Measurements from ENCODE around the gene TMEM202. TPM values are rescaled to one million over a fixed set of nuclear protein-coding genes. Genes with fewer than 3 reads are reported as not detected.
"Not testable (repeated sequence)": the region's sequence is repeated elsewhere in the genome, so short reads cannot be mapped to it uniquely, and the experiment has no call there.

Gene TMEM202
- total RNA-seq, 1 donor from 2014 or later = not detected

DNA sequence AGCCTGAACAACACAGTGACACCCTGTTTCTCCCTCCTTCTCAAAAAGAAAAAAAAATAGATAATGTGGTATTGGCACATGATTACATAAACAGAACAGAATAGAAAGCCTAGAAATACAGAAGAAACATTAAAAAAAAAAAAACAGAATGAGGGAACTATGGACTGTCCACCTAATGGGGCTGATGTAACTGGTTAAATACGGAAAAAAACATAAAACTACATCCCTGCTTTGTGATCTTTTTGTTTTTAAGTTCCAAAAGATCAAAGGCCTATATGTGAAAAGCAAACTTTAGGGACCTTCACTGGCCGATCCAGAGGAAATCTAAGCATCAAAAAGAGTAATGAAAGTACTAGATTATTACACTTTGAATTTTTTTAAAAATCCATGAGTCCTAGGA is 17.2 kb downstream of the TMEM202 start:
- no peaks in the 10 kb centered on the region for H3K9me3 Mint-ChIP-seq
- H3K36me3 Mint-ChIP-seq (ENCODE audit: low read depth) = no peaks in the 10 kb centered on the region
- H3K27me3 Mint-ChIP-seq = peaks cover 11% of the 10 kb centered on the region
- DNase-seq = no peak
- H3K4me3 Mint-ChIP-seq = no peak overlapping the region
- no peaks in the 10 kb centered on the region for H3K4me1 Mint-ChIP-seq
- no peak overlapping the region for H3K27ac Mint-ChIP-seq
- intact Hi-C loops (cut with micrococcal nuclease) = no loop called here

DNA sequence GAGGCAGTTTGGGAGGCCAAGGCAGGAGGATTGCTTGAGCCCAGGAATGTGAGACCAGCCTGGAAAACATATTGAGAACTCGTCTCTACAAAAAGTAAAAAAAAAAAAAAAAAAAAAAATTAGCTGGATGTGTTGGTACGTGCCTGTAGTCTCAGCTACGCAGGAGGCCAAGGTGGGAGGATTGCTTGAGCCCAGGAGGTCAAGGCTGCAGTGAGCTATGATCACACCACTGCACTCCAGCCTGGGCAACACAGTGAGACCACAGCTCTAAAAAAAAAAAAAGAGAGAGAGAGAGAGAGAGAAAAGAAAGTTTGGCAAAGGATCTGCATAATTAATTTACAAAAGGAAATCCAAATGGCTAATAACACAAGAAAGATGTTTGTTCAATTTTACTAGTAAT is 21.7 kb downstream of the TMEM202 start:
- H3K4me1 Mint-ChIP-seq; DNase-seq; H3K9me3 Mint-ChIP-seq; H3K4me3 Mint-ChIP-seq; H3K36me3 Mint-ChIP-seq (ENCODE audit: low read depth); intact Hi-C loops (cut with micrococcal nuclease); H3K27ac Mint-ChIP-seq: not testable (repeated sequence)
- H3K27me3 Mint-ChIP-seq = peaks cover 16% of the 10 kb centered on the region

DNA sequence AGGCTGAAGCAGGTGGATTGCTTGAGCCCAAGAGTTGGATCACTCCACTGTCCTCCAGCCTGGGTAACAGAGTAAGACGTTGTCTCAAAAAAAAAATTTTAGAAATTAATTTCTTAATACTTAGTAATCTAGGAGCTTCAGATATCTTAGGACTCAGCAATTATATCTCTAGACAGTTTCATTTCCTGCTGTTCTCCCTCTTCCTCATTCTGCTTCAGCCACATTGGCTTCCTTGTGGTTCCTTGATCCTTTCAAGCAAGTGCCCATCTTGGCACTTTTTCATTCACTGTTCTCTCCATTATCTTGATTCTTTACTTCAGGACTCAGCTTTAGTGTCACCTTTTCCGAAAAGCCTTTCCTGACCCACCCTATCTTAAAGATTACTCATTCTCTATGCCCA is 22.5 kb downstream of the TMEM202 start:
- intact Hi-C loops (cut with micrococcal nuclease) = no loop called here
- Mint-ChIP-seq H3K4me1 (peaks cover 2% of the 10 kb centered on the region), H3K36me3 (ENCODE audit: low read depth) (no peaks in the 10 kb centered on the region), H3K4me3 (no peak overlapping the region), H3K27ac (no peak overlapping the region), H3K9me3 (peaks cover 3% of the 10 kb centered on the region), H3K27me3 (peaks cover 17% of the 10 kb centered on the region)
- DNase-seq = no peak

DNA sequence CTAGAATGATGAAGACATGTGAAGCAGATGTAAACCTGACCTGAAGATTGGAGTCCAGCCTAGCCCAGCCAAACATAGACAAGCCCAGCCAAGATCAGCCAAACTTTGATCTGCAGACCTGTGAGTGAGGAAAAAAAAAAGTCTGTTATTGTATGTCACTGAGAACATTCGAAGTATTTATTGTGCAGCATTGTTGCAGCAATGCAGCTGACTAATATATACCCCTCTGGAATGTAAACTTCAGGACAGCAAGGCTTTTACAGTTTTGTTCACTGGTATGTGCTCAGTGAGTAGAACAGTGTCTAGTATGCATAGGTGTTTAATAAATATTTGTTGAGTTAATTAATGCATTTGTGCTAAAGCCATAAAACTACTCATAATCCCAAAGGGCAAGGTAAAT is 23.4 kb downstream of the TMEM202 start:
- Mint-ChIP-seq H3K9me3 (peaks cover 3% of the 10 kb centered on the region), H3K4me3 (no peak overlapping the region), H3K4me1 (peaks cover 2% of the 10 kb centered on the region), H3K36me3 (ENCODE audit: low read depth) (no peaks in the 10 kb centered on the region), H3K27ac (no peak overlapping the region), H3K27me3 (peaks cover 17% of the 10 kb centered on the region)
- DNase-seq = no peak
- intact Hi-C loops (cut with micrococcal nuclease) = no loop called here

DNA sequence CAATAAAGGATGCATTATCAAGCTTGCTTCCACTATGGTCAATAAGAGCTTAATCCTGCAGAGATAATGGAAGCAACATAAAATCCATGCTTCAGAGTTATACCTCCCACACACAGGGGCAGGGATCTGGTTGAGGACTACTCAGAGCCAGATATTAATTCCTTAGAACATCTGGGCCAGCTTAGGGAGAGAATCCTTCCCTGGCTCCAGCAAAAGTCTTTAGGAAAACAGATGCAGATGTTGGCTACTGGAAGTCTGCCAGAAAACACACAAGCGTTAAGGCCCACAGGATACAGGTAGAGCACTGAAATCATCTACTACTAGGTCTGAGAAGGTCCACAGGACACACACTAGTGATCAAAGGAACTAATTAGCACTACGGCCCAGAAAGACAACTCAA is 25.2 kb downstream of the TMEM202 start:
- Mint-ChIP-seq H3K27me3 (peaks cover 20% of the 10 kb centered on the region), H3K9me3 (peaks cover 8% of the 10 kb centered on the region), H3K4me3 (no peak overlapping the region)

DNA sequence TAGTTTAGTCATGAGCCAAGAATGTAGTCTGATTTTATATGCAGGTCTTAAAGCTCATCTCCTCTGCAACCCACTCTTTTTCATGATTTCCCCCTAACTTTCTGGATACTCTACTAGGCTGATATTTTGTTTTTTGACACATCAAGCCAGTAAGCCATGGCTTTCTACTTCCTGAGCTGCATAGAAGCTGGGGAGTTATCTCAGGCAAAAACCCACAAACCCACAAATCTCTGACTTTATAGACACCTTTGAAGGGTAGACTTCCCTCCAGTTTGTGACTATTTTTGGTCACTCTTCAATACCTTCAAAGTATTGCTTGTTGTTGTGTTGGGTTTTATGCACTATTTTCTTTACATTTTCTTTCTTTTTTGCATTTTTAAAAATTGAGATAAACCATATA is 28.6 kb downstream of the TMEM202 start:
- Mint-ChIP-seq H3K9me3 (peaks cover 18% of the 10 kb centered on the region), H3K36me3 (ENCODE audit: low read depth) (no peaks in the 10 kb centered on the region), H3K4me1 (no peaks in the 10 kb centered on the region), H3K4me3 (no peak overlapping the region), H3K27ac (no peak overlapping the region), H3K27me3 (peaks cover 22% of the 10 kb centered on the region)
- no peak for DNase-seq
- intact Hi-C loops (cut with micrococcal nuclease) = no loop called here

More for the DNA sequence above, 25.2 kb downstream of the TMEM202 start:
- Mint-ChIP-seq H3K36me3 (ENCODE audit: low read depth) (no peaks in the 10 kb centered on the region), H3K27ac (no peak overlapping the region), H3K4me1 (peaks cover 2% of the 10 kb centered on the region)
- no peak for DNase-seq
- intact Hi-C loops (cut with micrococcal nuclease) = no loop called here

DNA sequence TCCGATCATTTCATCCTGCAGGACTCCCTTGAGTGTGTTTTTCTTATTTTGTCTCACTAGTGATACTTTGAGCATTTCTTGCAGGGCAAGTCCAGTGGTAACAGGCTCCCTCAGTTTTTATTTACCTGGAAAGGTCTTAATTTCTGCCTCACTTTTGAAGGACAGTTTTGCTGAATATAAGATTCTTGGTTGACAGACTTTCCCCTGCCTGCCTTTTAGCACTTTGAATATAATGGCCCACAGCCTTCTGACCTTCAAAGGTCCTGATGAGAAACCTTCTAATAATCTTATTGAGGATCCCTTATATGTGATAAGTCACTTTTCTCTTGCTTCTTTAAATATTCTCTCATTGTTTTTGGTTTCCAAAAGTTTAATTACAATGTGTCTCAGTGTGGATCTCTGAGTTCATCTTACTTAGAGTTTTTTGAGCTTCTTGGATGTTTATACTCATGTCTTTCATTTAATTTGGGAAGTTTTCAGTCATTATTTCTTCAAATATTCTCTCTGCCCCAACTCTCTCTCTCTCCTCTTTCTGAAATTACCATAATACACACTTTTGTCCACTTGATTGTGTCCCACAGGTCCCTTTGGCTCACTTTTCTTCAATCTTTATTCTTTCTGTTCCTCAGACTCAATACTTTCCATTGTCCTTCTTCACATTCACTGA is 39.7 kb downstream of the TMEM202 start:
- no peak for DNase-seq
- H3K27ac Mint-ChIP-seq = no peak overlapping the region
- H3K4me3 Mint-ChIP-seq = no peak overlapping the region
- peaks cover 26% of the 10 kb centered on the region for H3K27me3 Mint-ChIP-seq
- peaks cover 2% of the 10 kb centered on the region for H3K36me3 Mint-ChIP-seq (ENCODE audit: low read depth)
- H3K4me1 Mint-ChIP-seq = no peaks in the 10 kb centered on the region
- peaks cover 14% of the 10 kb centered on the region for H3K9me3 Mint-ChIP-seq
- intact Hi-C loops (cut with micrococcal nuclease) = no loop called here

DNA sequence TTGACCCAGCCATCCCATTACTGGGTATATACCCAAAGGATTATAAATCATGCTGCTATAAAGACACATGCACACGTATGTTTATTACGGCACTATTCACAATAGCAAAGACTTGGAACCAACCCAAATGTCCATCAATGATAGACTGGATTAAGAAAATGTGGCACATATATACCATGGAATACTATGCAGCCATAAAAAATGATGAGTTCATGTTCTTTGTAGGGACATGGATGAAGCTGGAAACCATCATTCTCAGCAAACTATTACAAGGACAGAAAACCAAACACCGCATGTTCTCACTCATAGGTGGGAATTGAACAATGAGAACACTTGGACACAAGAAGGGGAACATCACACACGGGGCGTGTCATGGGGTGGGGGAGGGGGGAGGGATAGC is 44.7 kb downstream of the TMEM202 start:
- H3K36me3 Mint-ChIP-seq (ENCODE audit: low read depth); H3K9me3 Mint-ChIP-seq; H3K4me3 Mint-ChIP-seq; H3K27me3 Mint-ChIP-seq; intact Hi-C loops (cut with micrococcal nuclease); H3K4me1 Mint-ChIP-seq; DNase-seq; H3K27ac Mint-ChIP-seq: not testable (repeated sequence)

DNA sequence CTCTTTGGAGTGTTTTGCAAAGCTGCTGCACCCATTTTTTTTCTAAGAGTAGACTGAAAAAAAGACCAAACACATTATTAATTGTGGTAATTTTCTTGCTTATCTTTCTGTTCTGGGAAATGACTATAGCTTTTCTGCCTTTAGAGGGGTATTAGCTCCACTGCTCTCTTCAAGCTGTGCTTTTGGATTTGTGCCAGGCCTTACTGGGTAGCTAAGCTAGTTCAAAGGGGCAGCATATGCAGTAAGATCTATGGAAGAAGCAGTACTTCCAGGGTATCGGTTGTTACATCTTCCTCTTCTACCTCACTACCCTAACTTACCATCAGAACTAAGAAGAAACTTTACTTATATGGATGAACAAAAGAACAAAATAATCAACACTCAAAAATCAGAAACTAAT is 47.3 kb downstream of the TMEM202 start:
- Mint-ChIP-seq H3K9me3 (peaks cover 5% of the 10 kb centered on the region), H3K27me3 (peaks cover 13% of the 10 kb centered on the region), H3K36me3 (ENCODE audit: low read depth) (no peaks in the 10 kb centered on the region), H3K27ac (no peak overlapping the region), H3K4me1 (no peaks in the 10 kb centered on the region), H3K4me3 (no peak overlapping the region)
- intact Hi-C loops (cut with micrococcal nuclease) = no loop called here
- no peak for DNase-seq

DNA sequence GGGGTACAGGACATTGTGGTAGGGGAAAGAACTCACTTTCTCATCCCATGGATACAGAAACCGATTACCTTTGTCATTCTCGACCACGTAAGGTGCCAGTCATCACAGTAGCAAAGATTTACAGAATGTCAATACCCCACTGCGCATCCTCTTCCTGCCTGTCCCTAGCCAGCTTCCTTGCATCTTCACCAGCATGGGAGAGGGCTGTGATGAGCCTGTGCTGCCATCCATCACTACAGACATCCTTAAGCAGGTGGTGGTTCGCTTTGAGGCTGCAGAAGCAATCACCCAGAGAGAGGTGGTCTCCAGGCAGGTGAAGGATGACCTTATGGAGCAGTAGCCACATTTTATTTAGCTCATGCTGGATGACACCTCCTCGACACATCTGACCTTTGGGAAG is 52.7 kb downstream of the TMEM202 start:
- peaks cover 22% of the 10 kb centered on the region for H3K27me3 Mint-ChIP-seq

DNA sequence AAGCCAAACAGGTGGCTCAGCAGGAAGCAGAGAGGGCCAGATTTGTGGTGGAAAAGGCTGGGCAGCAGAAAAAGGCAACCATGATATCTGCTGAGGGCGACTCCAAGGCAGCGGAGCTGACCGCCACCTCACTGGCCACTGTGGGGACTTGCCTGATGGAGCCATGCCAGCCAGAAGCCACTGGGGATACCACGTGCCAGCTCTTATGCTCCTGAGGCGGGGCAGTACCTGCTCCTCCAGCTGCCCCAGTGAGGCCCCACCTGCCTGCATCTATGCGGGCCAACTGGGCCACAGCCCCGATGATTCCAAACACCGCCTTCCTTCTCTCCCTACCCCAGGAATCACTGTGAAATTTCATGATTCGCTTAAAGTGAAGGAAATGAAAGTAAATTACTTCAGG is 53.1 kb downstream of the TMEM202 start:
- no peak overlapping the region for H3K4me3 Mint-ChIP-seq
- intact Hi-C loops (cut with micrococcal nuclease) = no loop called here
- H3K36me3 Mint-ChIP-seq (ENCODE audit: low read depth) = no peaks in the 10 kb centered on the region
- DNase-seq = no peak
- no peaks in the 10 kb centered on the region for H3K9me3 Mint-ChIP-seq
- no peak overlapping the region for H3K27ac Mint-ChIP-seq
- no peaks in the 10 kb centered on the region for H3K4me1 Mint-ChIP-seq
- H3K27me3 Mint-ChIP-seq = peaks cover 22% of the 10 kb centered on the region

More for the DNA sequence above, 52.7 kb downstream of the TMEM202 start:
- H3K4me1 Mint-ChIP-seq = no peaks in the 10 kb centered on the region
- no peak overlapping the region for H3K27ac Mint-ChIP-seq
- H3K4me3 Mint-ChIP-seq = no peak overlapping the region
- H3K36me3 Mint-ChIP-seq (ENCODE audit: low read depth) = no peaks in the 10 kb centered on the region
- no peak for DNase-seq
- intact Hi-C loops (cut with micrococcal nuclease) = no loop called here
- H3K9me3 Mint-ChIP-seq = no peaks in the 10 kb centered on the region

DNA sequence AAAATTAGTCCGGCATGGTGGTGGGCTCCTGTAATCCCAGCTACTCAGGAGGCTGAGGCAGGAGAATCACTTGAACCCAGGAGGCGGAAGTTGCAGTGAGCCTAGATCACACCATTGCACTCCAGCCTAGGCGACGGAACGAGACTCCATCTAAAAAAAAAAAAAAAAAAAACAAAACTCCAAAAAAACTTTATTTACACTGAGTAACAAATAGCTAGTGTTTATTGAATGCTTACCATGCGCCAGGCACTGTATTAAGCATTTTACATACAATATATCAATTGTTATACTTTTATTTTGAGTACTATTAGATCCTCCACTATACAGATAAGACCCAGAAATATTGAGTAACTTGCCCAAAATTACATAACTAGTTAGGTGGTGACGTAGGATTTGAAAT is 58.6 kb downstream of the TMEM202 start:
- Mint-ChIP-seq H3K9me3 (no peaks in the 10 kb centered on the region), H3K4me3 (no peak overlapping the region), H3K27ac (no peak overlapping the region), H3K4me1 (peaks cover under 1% of the 10 kb centered on the region), H3K27me3 (peaks cover 13% of the 10 kb centered on the region), H3K36me3 (ENCODE audit: low read depth) (no peaks in the 10 kb centered on the region)
- intact Hi-C loops (cut with micrococcal nuclease) = no loop called here
- no peak for DNase-seq

Other genes starting within 250 kb of the TMEM202 start
- gene GRAMD2A, start 200.5 kb upstream of the TMEM202 start, total RNA-seq = 0.21 TPM in 1 of 2 replicates, not detected in the other
- 2,437 and 2,525 TPM in 2 replicates for gene PKM, start 167.1 kb upstream of the TMEM202 start, total RNA-seq
- 69.7 and 78.6 TPM in 2 replicates for gene PARP6, start 125.8 kb upstream of the TMEM202 start, total RNA-seq
- gene CELF6, start 78.1 kb upstream of the TMEM202 start, total RNA-seq = 0.19 and 0.21 TPM in 2 replicates
- 54.3 and 59.4 TPM in 2 replicates for gene HEXA, start 22.3 kb upstream of the TMEM202 start, total RNA-seq
- 140 and 141 TPM in 2 replicates for gene ARIH1, start 76.0 kb downstream of the TMEM202 start, total RNA-seq

Data from activated CD4-positive, alpha-beta T cell treated with anti-CD3 and anti-CD28 coated beads, Interleukin-2, amount 10 ng/mL, durations not matched to agents 24 days and 14 days (primary cell).